Ectodermal cell (in vitro differentiated cells): ENCODE data around the gene EXD3.

Source experiments
- H3K27ac ChIP-seq: 2 replicates; pipeline ENCODE4 v1.7.0; 2013; ENCODE audit warnings: mild to moderate bottlenecking, low read depth, low read length; ENCODE audit not compliant: insufficient read depth, poor library complexity, severe bottlenecking
- H3K27me3 ChIP-seq: 2 replicates; pipeline ENCODE4 v1.7.0; 2013; ENCODE audit warnings: mild to moderate bottlenecking, low read length; ENCODE audit not compliant: insufficient read depth, control insufficient read depth, poor library complexity, severe bottlenecking
- H3K36me3 ChIP-seq: one replicate; pipeline ENCODE4 v1.7.0; 2013; ENCODE audit warnings: low read length; ENCODE audit not compliant: control insufficient read depth, insufficient read depth
- H3K4me1 ChIP-seq: one replicate; pipeline ENCODE4 v1.7.0; 2013; ENCODE audit warnings: low read length; ENCODE audit not compliant: control insufficient read depth, insufficient read depth
- H3K4me3 ChIP-seq: 2 replicates; pipeline ENCODE4 v1.7.0; 2013; ENCODE audit warnings: low read depth, low read length, control low read depth; ENCODE audit not compliant: insufficient read depth
- H3K9me3 ChIP-seq: 2 replicates; pipeline ENCODE4 v1.7.0; 2013; ENCODE audit warnings: mild to moderate bottlenecking, low read length, moderate library complexity; ENCODE audit not compliant: control insufficient read depth
- WGBS, 2 experiments: methylation state at CpG; one replicate each; pipeline ENCODE4 v1.1.7; 2013; ENCODE audit warnings: missing lambda C conversion rate in 2 of 2; 5-methylcytosine and 5-hydroxymethylcytosine counted together

The EXD3 gene

GRCh38 chr9:137308057-137308619, 114.8 kb downstream of the EXD3 start:
- H3K36me3 ChIP-seq, result no peaks in the 10 kb centered on the region
- H3K27ac ChIP-seq, result no peak overlapping the region
- 73% methylated on average over 20 of the region's 20 CpGs for WGBS, 2 experiments
- H3K9me3 ChIP-seq, result no peaks in the 10 kb centered on the region
- no peak overlapping the region for H3K4me3 ChIP-seq
- peaks cover 5% of the 10 kb centered on the region for H3K27me3 ChIP-seq
- H3K4me1 ChIP-seq, result peaks cover 48% of the 10 kb centered on the region

DNA sequence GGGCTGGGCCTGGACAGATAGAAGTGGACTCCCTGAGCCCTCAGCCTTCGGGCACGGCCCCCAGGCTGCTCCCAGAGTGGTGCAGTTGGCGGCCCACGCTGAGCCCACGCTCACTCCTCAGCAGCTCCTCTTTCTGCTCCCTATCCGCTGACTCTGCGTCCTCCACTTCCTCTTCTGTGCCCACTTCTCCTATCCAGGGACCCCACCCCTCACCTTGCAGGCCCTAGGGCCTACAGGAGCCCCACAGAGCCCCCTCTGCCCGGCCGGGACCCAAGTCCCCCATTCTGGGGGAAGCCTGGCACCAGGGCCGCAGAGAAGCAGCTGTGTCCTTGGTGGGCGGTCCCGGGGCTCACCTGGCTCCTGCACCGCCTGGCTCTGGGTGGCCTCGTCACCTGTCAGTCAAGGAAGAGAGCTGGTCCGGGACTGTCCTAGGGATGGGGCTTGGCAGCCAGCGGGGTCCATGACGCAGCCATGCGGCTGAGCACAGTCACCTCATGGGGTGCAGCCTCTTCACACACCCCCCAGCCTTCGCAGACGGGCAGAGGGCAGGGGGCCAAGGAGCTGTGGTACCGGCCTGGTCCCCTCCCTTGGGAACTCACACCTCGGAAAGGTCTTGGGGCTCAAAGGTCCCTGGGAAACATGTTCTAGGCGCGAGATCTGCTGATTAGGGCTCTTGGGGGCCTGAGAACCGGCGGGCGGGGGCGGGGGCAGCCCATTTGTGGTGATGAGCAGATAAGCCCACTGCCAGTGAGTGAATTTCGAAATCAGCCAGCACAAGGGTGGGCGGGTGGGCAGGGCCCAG, 115.5 kb downstream of the EXD3 start:
- Histone ChIP-seq H3K4me1 (peaks cover 54% of the 10 kb centered on the region), H3K9me3 (no peaks in the 10 kb centered on the region), H3K27ac (no peak overlapping the region), H3K4me3 (no peak overlapping the region), H3K27me3 (peaks cover 12% of the 10 kb centered on the region), H3K36me3 (no peaks in the 10 kb centered on the region)
- WGBS, 2 experiments, result 86% methylated on average over 30 of the region's 30 CpGs

DNA sequence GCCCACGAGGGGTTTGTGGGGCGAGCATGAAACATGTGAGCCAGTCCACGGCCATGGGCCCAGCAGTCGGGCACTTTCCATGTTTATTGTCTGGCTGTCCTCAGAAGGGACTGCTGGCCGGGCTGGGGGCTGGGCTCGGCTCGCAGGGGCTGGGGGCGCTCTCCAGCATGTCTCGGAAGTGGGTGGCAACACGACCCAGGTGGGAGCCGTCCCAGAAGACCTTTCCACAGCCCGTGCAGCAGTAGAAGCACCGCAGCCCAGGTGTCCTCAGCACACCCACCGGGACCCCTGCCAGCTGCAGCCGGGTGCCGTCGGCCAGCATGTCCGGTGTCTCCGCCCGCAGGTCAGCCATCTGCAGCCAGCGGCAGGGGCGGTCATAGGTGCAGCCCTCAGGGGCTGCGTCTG, 116.1 kb downstream of the EXD3 start:
- H3K4me1 ChIP-seq, result peaks cover 55% of the 10 kb centered on the region

GRCh38 chr9:137306066-137306849, 116.7 kb downstream of the EXD3 start:
- H3K27me3 ChIP-seq, result peaks cover 12% of the 10 kb centered on the region
- H3K36me3 ChIP-seq, result no peaks in the 10 kb centered on the region
- no peak overlapping the region for H3K4me3 ChIP-seq
- 83% methylated on average over 30 of the region's 30 CpGs for WGBS, 2 experiments
- H3K4me1 ChIP-seq, result peaks cover 54% of the 10 kb centered on the region
- H3K9me3 ChIP-seq, result no peaks in the 10 kb centered on the region
- no peak overlapping the region for H3K27ac ChIP-seq

More for the DNA sequence above, 116.1 kb downstream of the EXD3 start:
- WGBS, 2 experiments, result 90% methylated on average over 23 of the region's 23 CpGs
- H3K4me3 ChIP-seq, result no peak overlapping the region
- peaks cover 12% of the 10 kb centered on the region for H3K27me3 ChIP-seq
- H3K9me3 ChIP-seq, result no peaks in the 10 kb centered on the region
- H3K36me3 ChIP-seq, result no peaks in the 10 kb centered on the region
- no peak overlapping the region for H3K27ac ChIP-seq

DNA sequence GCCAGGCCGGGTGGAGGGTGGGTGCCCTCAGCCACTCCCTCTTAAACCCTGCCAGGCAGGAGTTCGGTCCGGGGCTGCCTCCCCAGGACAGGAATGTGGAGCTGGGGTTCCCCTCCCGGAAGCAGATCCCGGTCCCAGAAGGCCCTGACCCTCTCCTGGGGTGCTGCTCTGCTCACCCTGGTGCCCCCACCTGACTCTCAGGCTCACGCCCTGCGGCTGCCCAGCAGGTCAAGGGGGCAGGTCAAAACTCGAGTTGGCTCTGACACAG, 117.2 kb downstream of the EXD3 start:
- no peaks in the 10 kb centered on the region for H3K36me3 ChIP-seq

GRCh38 chr9:137305060-137305797, 117.7 kb downstream of the EXD3 start:
- Histone ChIP-seq H3K36me3 (no peaks in the 10 kb centered on the region), H3K27me3 (peaks cover 12% of the 10 kb centered on the region), H3K4me3 (no peak overlapping the region), H3K9me3 (no peaks in the 10 kb centered on the region), H3K27ac (peak overlapping the region; percentile 63), H3K4me1 (peaks cover 50% of the 10 kb centered on the region)
- 57 to 60% methylated on average over 36 of the region's 36 CpGs for WGBS, 2 experiments

More for the DNA sequence above, 117.2 kb downstream of the EXD3 start:
- 78 to 79% methylated on average over 8 of the region's 8 CpGs for WGBS, 2 experiments
- H3K4me3 ChIP-seq, result no peak overlapping the region
- peaks cover 12% of the 10 kb centered on the region for H3K27me3 ChIP-seq
- no peak overlapping the region for H3K27ac ChIP-seq
- H3K9me3 ChIP-seq, result no peaks in the 10 kb centered on the region
- H3K4me1 ChIP-seq, result peaks cover 50% of the 10 kb centered on the region

GRCh38 chr9:137304383-137305059, 118.4 kb downstream of the EXD3 start:
- H3K27ac ChIP-seq, result peak overlapping the region; percentile 63
- WGBS, 2 experiments, result 76 to 81% methylated on average over 16 of the region's 16 CpGs
- peaks cover 12% of the 10 kb centered on the region for H3K27me3 ChIP-seq
- no peaks in the 10 kb centered on the region for H3K9me3 ChIP-seq
- H3K4me3 ChIP-seq, result no peak overlapping the region
- H3K36me3 ChIP-seq, result no peaks in the 10 kb centered on the region
- H3K4me1 ChIP-seq, result peaks cover 57% of the 10 kb centered on the region

DNA sequence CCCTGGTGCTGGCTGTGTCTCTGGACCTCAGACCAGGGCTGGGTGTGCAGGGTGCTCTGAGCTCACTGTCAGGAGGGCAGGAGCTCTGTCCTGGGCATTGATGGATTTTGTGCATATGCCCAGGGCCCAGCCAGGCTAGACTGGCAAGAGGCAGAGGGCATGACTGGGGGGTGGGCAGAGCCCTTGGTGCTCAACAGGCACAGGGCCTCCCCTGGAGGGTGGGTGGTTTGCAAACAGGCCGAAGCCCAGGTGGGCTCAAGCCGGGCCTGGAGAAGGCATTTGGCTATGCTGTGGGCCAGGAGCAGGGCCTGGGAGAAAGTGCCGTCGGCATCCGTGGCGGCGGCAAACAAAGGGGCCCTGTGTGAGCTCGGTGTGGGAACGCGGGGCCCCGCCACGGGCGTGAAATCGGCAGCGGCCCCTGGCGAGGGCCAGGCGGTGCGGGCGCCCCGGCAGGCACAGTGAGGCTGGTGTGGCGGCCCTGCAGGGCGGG, 119.0 kb downstream of the EXD3 start:
- no peaks in the 10 kb centered on the region for H3K36me3 ChIP-seq
- peaks cover 61% of the 10 kb centered on the region for H3K4me1 ChIP-seq
- H3K27me3 ChIP-seq, result peaks cover 12% of the 10 kb centered on the region
- H3K9me3 ChIP-seq, result no peaks in the 10 kb centered on the region
- H3K4me3 ChIP-seq, result no peak overlapping the region
- WGBS, 2 experiments, result 87 to 88% methylated on average over 22 of the region's 22 CpGs
- H3K27ac ChIP-seq, result no peak overlapping the region

DNA sequence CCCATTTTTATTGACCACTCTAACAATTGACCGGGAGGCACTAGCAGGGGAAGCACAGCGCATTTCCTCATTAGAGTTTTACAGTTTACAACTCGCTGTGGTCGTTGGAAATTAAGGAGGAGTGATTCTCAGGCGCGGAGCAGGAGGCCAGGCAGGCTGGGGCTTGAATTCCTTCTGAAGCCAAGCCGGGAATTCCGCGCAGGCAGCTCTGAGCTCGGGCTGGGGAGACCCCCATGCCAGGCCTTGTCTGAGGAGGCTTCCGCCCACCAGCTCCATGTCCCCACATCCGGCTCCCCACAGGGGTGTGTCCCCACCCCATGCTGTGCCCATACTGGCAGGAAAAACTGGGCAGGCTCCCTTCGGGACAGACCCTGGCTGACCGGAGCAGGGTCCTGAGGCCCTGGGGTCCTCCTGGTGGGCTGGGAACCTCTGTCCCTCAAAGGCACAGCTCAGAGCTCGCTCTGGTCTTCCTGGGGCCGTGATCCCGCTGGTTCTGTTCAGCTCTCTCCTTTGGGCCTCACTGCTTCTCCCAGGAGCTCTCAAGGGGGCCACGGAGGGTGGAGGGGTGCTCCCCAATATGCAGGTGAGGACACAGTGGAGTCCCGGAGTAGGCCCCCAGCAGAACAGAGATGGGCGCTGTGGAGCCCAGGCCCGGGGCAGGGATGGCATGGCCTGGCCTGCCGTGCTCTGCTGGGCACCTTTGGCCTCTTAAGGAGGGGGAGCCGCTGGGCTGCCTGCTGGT, 119.6 kb downstream of the EXD3 start:
- peak overlapping the region; percentile 24 for H3K4me3 ChIP-seq
- H3K4me1 ChIP-seq, result peaks cover 67% of the 10 kb centered on the region
- WGBS, 2 experiments, result 54 to 58% methylated on average over 23 of the region's 23 CpGs
- peaks cover 16% of the 10 kb centered on the region for H3K27me3 ChIP-seq
- no peaks in the 10 kb centered on the region for H3K9me3 ChIP-seq
- peak overlapping the region; percentile 1 for H3K27ac ChIP-seq
- no peaks in the 10 kb centered on the region for H3K36me3 ChIP-seq
